Breast epithelium (tissue), 3 donors: Measurements from ENCODE around the gene CADPS2.

Experiments
- CTCF ChIP-seq, 3 donors: fragments of 450-650 bp; IDR thresholded peaks; one replicate each; pipeline ENCODE4 v1.5.1; 2016 to 2017; ENCODE audit warnings: antibody characterized with exemption in 3 of 3, mild to moderate bottlenecking in 3 of 3, moderate library complexity in 3 of 3
- POLR2A ChIP-seq: fragments of 450-650 bp; IDR thresholded peaks from one replicate; pipeline ENCODE4 v1.6.1; 2016; ENCODE audit warnings: antibody characterized with exemption, mild to moderate bottlenecking, moderate library complexity
- POLR2AphosphoS5 ChIP-seq, 3 donors: sonication (generic); formaldehyde crosslinking; IDR thresholded peaks; one replicate each; pipeline ENCODE4 v1.6.1; 2017; ENCODE audit warnings: antibody characterized with exemption in 3 of 3

- TF ChIP-seq CTCF (IDR thresholded peaks at IDR 0.05) (no peak), POLR2AphosphoS5 (IDR thresholded peaks at IDR 0.05) (no peak), POLR2A (no peak)
Measured at GRCh38 chr7:122303531-122304318, 582.5 kb downstream of the CADPS2 start.
